Cardiac fibroblast (primary cell): ENCODE results near the gene EPN2.

Experiments
- DNase-seq, 2 donors: peaks; one replicate each; pipeline versions ENCODE4 v3.0.0 to v3.0.0-alpha.2; 2010; ENCODE audit warnings: low read depth in 2 of 2
- H3K4me3 ChIP-seq, 2 donors: replicated peaks in 1 of 2; 1 replicate in 1 of 2; 2 replicates in 1 of 2; pipeline ENCODE4 v1.5.1; 2011; ENCODE audit warnings: low read depth in 2 of 2, low read length in 2 of 2, mild to moderate bottlenecking in 2 of 2, moderate library complexity in 1 of 2
- CTCF ChIP-seq: IDR thresholded peaks from one replicate; pipeline ENCODE4 v1.5.1; 2011; ENCODE audit warnings: low read depth, mild to moderate bottlenecking, low read length, inconsistent platforms

EPN2 gene

GRCh38 chr17:19262650-19263631 lies 25.8 kb downstream of the EPN2 start:
- H3K4me3 ChIP-seq = no peak overlapping the region
- DNase-seq = peak; percentile 54 to 86
- TF ChIP-seq CTCF = no peak

GRCh38 chr17:19263641-19264051 lies 26.5 kb downstream of the EPN2 start:
- TF ChIP-seq CTCF = no peak
- H3K4me3 ChIP-seq = no peak overlapping the region
- peak in 1 of 2 donors; percentile 77 for DNase-seq

- no peak for DNase-seq
- no peak for TF ChIP-seq CTCF
- H3K4me3 ChIP-seq = no peak overlapping the region
These were observed 27.1 kb downstream of the EPN2 start for GRCh38 chr17:19264268-19264667.

GRCh38 chr17:19264681-19265080 lies 27.5 kb downstream of the EPN2 start:
- TF ChIP-seq CTCF = no peak
- H3K4me3 ChIP-seq = no peak overlapping the region
- no peak for DNase-seq

GRCh38 chr17:19265755-19266154 lies 28.6 kb downstream of the EPN2 start:
- DNase-seq = no peak
- TF ChIP-seq CTCF = no peak
- H3K4me3 ChIP-seq = no peak overlapping the region

GRCh38 chr17:19268611-19269010 lies 31.4 kb downstream of the EPN2 start:
- H3K4me3 ChIP-seq = no peak overlapping the region
- TF ChIP-seq CTCF = no peak
- DNase-seq = no peak
